ENCODE results near the gene CPXM2.

CPXM2 gene

GRCh38 chr10:123852411-123852951 lies 39.1 kb downstream of the CPXM2 start:
- no peak for DNase-seq (ENCODE audit: extremely low read depth in 1 of 2, low read depth in 1 of 2)

- no peak for DNase-seq (ENCODE audit: extremely low read depth in 1 of 2, low read depth in 1 of 2)
Measured at GRCh38 chr10:123848564-123849457, 42.8 kb downstream of the CPXM2 start.

- DNase-seq (ENCODE audit: extremely low read depth in 1 of 2, low read depth in 1 of 2), result no peak
Measured at GRCh38 chr10:123847686-123848432, 43.7 kb downstream of the CPXM2 start.

GRCh38 chr10:123843835-123844234 lies 47.8 kb downstream of the CPXM2 start:
- no peak for DNase-seq (ENCODE audit: extremely low read depth in 1 of 2, low read depth in 1 of 2)

- DNase-seq (ENCODE audit: extremely low read depth in 1 of 2, low read depth in 1 of 2), result no peak
Measured at GRCh38 chr10:123842692-123843385, 48.8 kb downstream of the CPXM2 start.

GRCh38 chr10:123841560-123841959 lies 50.0 kb downstream of the CPXM2 start:
- no peak for DNase-seq (ENCODE audit: extremely low read depth in 1 of 2, low read depth in 1 of 2)

GRCh38 chr10:123841115-123841514 lies 50.5 kb downstream of the CPXM2 start:
- no peak for DNase-seq (ENCODE audit: extremely low read depth in 1 of 2, low read depth in 1 of 2)

- DNase-seq (ENCODE audit: extremely low read depth in 1 of 2, low read depth in 1 of 2), result no peak
Measured at GRCh38 chr10:123840714-123841113, 50.9 kb downstream of the CPXM2 start.

GRCh38 chr10:123838596-123839310 lies 52.9 kb downstream of the CPXM2 start:
- no peak for DNase-seq (ENCODE audit: extremely low read depth in 1 of 2, low read depth in 1 of 2)

GRCh38 chr10:123837756-123838155 lies 53.9 kb downstream of the CPXM2 start:
- DNase-seq (ENCODE audit: extremely low read depth in 1 of 2, low read depth in 1 of 2), result no peak

GRCh38 chr10:123836418-123837145 lies 55.0 kb downstream of the CPXM2 start:
- no peak for DNase-seq (ENCODE audit: extremely low read depth in 1 of 2, low read depth in 1 of 2)

GRCh38 chr10:123835575-123835974 lies 56.0 kb downstream of the CPXM2 start:
- no peak for DNase-seq (ENCODE audit: extremely low read depth in 1 of 2, low read depth in 1 of 2)

GRCh38 chr10:123833170-123833850 lies 58.3 kb downstream of the CPXM2 start:
- DNase-seq (ENCODE audit: extremely low read depth in 1 of 2, low read depth in 1 of 2), result no peak

- no peak for DNase-seq (ENCODE audit: extremely low read depth in 1 of 2, low read depth in 1 of 2)
Measured at GRCh38 chr10:123831259-123831658, 60.3 kb downstream of the CPXM2 start.

GRCh38 chr10:123821136-123821535 lies 70.5 kb downstream of the CPXM2 start:
- DNase-seq (ENCODE audit: extremely low read depth in 1 of 2, low read depth in 1 of 2), result no peak

GRCh38 chr10:123809632-123810031 lies 82.0 kb downstream of the CPXM2 start:
- DNase-seq (ENCODE audit: extremely low read depth in 1 of 2, low read depth in 1 of 2), result no peak

GRCh38 chr10:123808906-123809305 lies 82.7 kb downstream of the CPXM2 start:
- no peak for DNase-seq (ENCODE audit: extremely low read depth in 1 of 2, low read depth in 1 of 2)

GRCh38 chr10:123808286-123808685 lies 83.3 kb downstream of the CPXM2 start:
- DNase-seq (ENCODE audit: extremely low read depth in 1 of 2, low read depth in 1 of 2), result no peak

- DNase-seq (ENCODE audit: extremely low read depth in 1 of 2, low read depth in 1 of 2), result no peak
Measured at GRCh38 chr10:123807444-123808035, 84.1 kb downstream of the CPXM2 start.

All from stimulated activated CD8-positive, alpha-beta memory T cell treated with anti-CD3 and anti-CD28 coated beads, Interleukin-7, amount 100 ng/mL, for 48 hours (primary cell).